Hepatocyte (in vitro differentiated cells): ENCODE data around the gene SFMBT2. TPM values are rescaled to one million over a fixed set of nuclear protein-coding genes. Genes with fewer than 3 reads are reported as not detected.
A peak's percentile ranks its signal among the peaks of the same experiment; 100 is the strongest.

Source experiments
- DNase-seq: peaks from one replicate; pipeline ENCODE4 v3.0.0-alpha.2; 2016; ENCODE audit warnings: low spot score
- H2AFZ ChIP-seq: fragments of 200-600 bp; sonication (generic); 2 replicates; pipeline ENCODE4 v1.6.0; 2016; ENCODE audit warnings: antibody characterized with exemption, mild to moderate bottlenecking
- H3K27ac ChIP-seq: fragments of 200-600 bp; sonication (generic); 2 replicates; pipeline ENCODE4 v1.5.1; 2016; ENCODE audit warnings: mild to moderate bottlenecking
- H3K27me3 ChIP-seq: fragments of 200-600 bp; sonication (generic); 2 replicates; pipeline ENCODE4 v1.6.1; 2016
- H3K36me3 ChIP-seq: fragments of 200-600 bp; sonication (generic); replicated peaks from 2 replicates; pipeline ENCODE4 v1.5.1; 2016; ENCODE audit warnings: low read depth; ENCODE audit not compliant: insufficient read depth
- H3K4me1 ChIP-seq: fragments of 200-600 bp; sonication (generic); 2 replicates; pipeline ENCODE4 v1.5.1; 2016; ENCODE audit warnings: mild to moderate bottlenecking, moderate library complexity; ENCODE audit not compliant: insufficient read depth
- H3K4me2 ChIP-seq: fragments of 200-600 bp; sonication (generic); 2 replicates; pipeline ENCODE4 v1.6.0; 2016
- H3K4me3 ChIP-seq: fragments of 200-600 bp; sonication (generic); 2 replicates; pipeline ENCODE4 v1.5.1; 2016; ENCODE audit warnings: mild to moderate bottlenecking
- H3K79me2 ChIP-seq: fragments of 200-600 bp; sonication (generic); 2 replicates; pipeline ENCODE4 v1.6.0; 2017; ENCODE audit warnings: mild to moderate bottlenecking
- H3K9me2 ChIP-seq: fragments of 200-600 bp; sonication (generic); replicated peaks from 2 replicates; pipeline ENCODE4 v1.6.0; 2017; ENCODE audit warnings: mild to moderate bottlenecking; ENCODE audit not compliant: insufficient read depth
- H3K9me3 ChIP-seq: fragments of 200-600 bp; sonication (generic); 2 replicates; pipeline ENCODE4 v1.5.1; 2016; ENCODE audit warnings: low read depth, mild to moderate bottlenecking
- H4K20me1 ChIP-seq: fragments of 200-600 bp; sonication (generic); 2 replicates; pipeline ENCODE4 v1.6.0; 2016; ENCODE audit warnings: mild to moderate bottlenecking; ENCODE audit not compliant: insufficient read depth, poor library complexity, severe bottlenecking
- EZH2 ChIP-seq: fragments of 200-600 bp; sonication (generic); IDR thresholded peaks from 2 replicates; pipeline ENCODE4 v1.6.1; 2016; ENCODE audit warnings: antibody characterized with exemption, mild to moderate bottlenecking, borderline replicate concordance
- EZH2phosphoT487 ChIP-seq: fragments of 200-600 bp; sonication (generic); IDR thresholded peaks from one replicate; pipeline ENCODE4 v1.6.1; 2018; ENCODE audit warnings: antibody characterized with exemption, mild to moderate bottlenecking, low read depth, moderate library complexity; ENCODE audit not compliant: unreplicated experiment, severe bottlenecking
- WGBS: methylation state at CpG from one replicate; pipeline ENCODE4 v1.1.6; 2016; ENCODE audit warnings: low lambda C conversion rate; ENCODE audit errors: missing lambda C conversion rate; 5-methylcytosine and 5-hydroxymethylcytosine counted together
- polyA plus RNA-seq: library from polyadenylated mRNA; unstranded; fragments of >200 nt; fragmentation: Nextera tagmentation; extraction: Ambion mirVana; gene quantifications from 2 replicates; pipeline ENCODE4 v1.2.1, GENCODE V29; 2016
- total RNA-seq: library from RNA; depleted of rRNA; stranded (reverse); fragments of >200 nt; gene quantifications from 2 replicates; pipeline ENCODE4 v1.2.3, GENCODE V29; 2014
- TF ChIP-seq, protein P1 (sequence below): fragments of 200-600 bp; sonication (generic); IDR thresholded peaks from 2 replicates; pipeline ENCODE4 v1.5.1; 2016; ENCODE audit warnings: antibody characterized with exemption, mild to moderate bottlenecking; ENCODE audit not compliant: poor library complexity

The SFMBT2 gene
- total and polyA plus RNA-seq, 2 experiments from 2014 or later: 1.1 to 3.8 TPM

DNA sequence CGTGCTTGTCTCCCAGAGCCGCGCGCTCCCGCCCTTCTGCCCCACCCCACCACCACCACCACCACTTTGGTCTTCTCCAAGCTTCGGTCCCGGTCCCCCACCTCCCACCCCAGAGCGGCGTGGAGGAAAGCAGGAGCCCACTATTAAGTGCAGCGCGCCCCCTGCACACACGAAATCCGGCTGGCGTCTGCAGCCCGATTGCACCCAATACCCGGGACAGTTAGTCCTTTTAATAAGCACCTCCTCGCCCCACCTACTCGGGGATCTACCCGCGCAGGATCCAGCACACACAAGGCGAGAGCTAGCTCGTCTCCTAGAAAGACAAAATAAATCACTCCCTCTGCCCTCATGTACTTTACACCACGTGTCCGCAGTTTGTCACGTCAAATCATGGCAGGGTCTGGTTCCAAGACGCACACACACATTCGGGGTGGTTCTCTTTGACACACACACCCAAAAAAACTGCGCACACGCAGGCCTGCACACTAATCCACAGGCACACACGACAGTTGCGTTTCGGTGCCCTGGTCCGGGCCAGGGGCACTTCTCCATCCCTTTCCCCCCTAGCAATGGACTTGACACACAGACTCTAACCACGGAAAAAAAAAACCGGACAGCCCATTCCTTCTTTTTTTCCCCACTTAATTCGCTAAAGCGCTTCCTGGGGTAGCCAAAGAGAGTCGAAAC, 1.6 kb downstream of the SFMBT2 start:
- H3K36me3 ChIP-seq: no peaks in the 10 kb centered on the region
- H3K79me2 ChIP-seq: peaks cover 13% of the 10 kb centered on the region
- peak overlapping the region; percentile 28 for H3K27ac ChIP-seq
- H3K4me2 ChIP-seq: peak overlapping the region; percentile 98
- H3K27me3 ChIP-seq: peaks cover 51% of the 10 kb centered on the region
- WGBS: under 1% methylated on average over 33 of the region's 38 CpGs
- H2AFZ ChIP-seq: no peak overlapping the region
- peaks cover 29% of the 10 kb centered on the region for H3K4me1 ChIP-seq
- no peaks in the 10 kb centered on the region for H3K9me2 ChIP-seq
- H3K4me3 ChIP-seq: peak overlapping the region; percentile 81
- no peaks in the 10 kb centered on the region for H4K20me1 ChIP-seq
- DNase-seq: peak; percentile 31
- no peaks in the 10 kb centered on the region for H3K9me3 ChIP-seq
- TF ChIP-seq EZH2phosphoT487: no peak
- TF ChIP-seq, protein P1, sequence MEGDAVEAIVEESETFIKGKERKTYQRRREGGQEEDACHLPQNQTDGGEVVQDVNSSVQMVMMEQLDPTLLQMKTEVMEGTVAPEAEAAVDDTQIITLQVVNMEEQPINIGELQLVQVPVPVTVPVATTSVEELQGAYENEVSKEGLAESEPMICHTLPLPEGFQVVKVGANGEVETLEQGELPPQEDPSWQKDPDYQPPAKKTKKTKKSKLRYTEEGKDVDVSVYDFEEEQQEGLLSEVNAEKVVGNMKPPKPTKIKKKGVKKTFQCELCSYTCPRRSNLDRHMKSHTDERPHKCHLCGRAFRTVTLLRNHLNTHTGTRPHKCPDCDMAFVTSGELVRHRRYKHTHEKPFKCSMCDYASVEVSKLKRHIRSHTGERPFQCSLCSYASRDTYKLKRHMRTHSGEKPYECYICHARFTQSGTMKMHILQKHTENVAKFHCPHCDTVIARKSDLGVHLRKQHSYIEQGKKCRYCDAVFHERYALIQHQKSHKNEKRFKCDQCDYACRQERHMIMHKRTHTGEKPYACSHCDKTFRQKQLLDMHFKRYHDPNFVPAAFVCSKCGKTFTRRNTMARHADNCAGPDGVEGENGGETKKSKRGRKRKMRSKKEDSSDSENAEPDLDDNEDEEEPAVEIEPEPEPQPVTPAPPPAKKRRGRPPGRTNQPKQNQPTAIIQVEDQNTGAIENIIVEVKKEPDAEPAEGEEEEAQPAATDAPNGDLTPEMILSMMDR: peak; percentile 3

DNA sequence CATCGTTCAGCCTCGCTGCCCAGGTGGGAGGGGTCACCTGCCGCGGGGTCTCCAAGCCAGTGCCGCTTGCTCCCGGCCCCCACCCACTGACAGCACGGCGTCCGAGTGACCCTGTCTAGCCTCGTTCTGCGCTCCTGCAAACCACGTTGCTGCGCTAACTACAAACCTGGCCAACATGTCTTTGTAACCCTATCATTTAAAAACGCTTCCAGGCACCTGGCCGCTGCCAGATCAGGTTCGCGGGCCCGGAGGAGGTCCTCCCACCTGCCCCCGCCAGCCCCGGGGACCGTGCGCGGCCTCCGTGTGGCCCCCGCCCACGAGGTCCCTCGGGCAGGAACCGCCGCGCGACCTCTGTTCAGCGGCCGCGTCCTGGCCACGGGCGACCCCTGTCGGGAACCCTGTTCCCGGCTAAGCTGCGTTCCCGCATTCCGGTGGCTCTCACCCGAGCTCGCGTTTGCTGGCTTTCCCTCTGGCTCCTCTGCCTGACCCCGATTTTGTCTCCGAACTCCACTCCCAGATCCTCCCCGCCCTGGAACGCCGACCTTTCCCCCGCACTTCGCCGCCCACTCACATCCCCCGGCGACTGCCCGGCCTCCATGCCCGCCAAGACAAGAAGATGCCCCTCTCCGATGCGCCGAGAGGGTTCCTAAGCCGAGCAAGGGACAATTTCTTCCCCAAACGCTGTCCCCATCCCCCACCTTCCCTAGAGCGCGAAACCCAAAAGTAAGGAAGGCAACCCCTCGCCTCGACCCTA, 2.4 kb downstream of the SFMBT2 start:
- Histone ChIP-seq H2AFZ (peak overlapping the region; percentile 59), H3K9me2 (no peaks in the 10 kb centered on the region), H3K79me2 (peaks cover 15% of the 10 kb centered on the region), H3K36me3 (no peaks in the 10 kb centered on the region), H3K27me3 (peaks cover 44% of the 10 kb centered on the region), H4K20me1 (no peaks in the 10 kb centered on the region), H3K4me1 (peaks cover 29% of the 10 kb centered on the region), H3K9me3 (no peaks in the 10 kb centered on the region), H3K4me3 (peak overlapping the region; percentile 81), H3K27ac (peak overlapping the region; percentile 28), H3K4me2 (peak overlapping the region; percentile 98)
- WGBS: under 1% methylated on average over 43 of the region's 65 CpGs
- peak; percentile 81 for DNase-seq
- TF ChIP-seq EZH2phosphoT487 (no peak), EZH2 (peak; percentile 47)
- TF ChIP-seq, protein P1: peak; percentile 75

DNA sequence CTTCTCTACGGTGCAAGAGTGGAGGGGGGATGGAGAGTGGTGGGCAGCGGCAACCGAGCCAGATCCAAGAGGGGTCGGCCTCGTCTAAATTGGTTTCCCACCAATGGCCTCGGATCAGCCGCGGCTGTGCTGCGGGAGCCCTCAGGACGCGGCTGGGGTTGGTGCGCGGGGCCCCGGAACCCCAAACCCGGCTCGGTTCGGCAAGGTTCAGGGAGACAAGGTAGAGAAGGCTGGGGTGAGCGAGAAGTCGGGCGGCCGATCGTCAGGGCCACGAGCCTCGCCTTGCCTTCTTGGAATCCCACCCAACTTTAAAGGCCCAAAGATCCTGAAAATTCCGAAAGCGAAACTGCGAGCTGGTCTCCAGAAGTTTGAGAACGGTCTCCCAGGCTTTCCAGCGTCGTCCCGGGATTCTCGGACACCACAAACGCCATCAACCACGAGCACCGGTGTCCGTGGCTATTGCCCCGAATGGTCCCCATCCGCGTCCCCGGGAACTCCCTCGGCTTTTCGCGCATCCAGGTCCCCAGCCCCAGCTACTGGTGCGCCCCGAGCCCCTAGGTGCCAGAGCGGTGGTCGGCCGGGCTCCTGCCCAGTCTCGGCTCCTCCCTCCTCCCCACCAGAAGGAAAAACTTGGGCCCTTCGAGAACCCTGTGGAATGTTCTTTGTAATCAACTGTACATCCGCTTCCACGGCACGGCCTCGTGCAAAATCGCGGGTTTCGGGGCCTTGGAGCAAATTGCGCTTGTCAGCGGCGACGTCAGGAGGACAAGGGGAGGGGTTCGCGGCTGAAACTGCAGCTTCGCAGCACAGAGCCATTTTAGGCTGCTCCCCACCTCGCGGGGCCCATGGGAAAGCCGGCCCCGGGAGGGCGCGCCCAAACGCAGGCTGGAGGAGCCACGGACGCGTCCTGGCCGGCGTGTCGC, 3.2 kb downstream of the SFMBT2 start:
- WGBS: 7% methylated on average over 70 of the region's 77 CpGs
- peaks cover 24% of the 10 kb centered on the region for H3K4me1 ChIP-seq
- no peaks in the 10 kb centered on the region for H3K9me2 ChIP-seq
- H4K20me1 ChIP-seq: no peaks in the 10 kb centered on the region
- H3K79me2 ChIP-seq: peaks cover 15% of the 10 kb centered on the region
- TF ChIP-seq, protein P1: no peak
- TF ChIP-seq EZH2phosphoT487: no peak
- no peak for TF ChIP-seq EZH2
- no peaks in the 10 kb centered on the region for H3K9me3 ChIP-seq
- DNase-seq: peak; percentile 41
- H3K27me3 ChIP-seq: peaks cover 35% of the 10 kb centered on the region
- H3K4me3 ChIP-seq: peak overlapping the region; percentile 81
- peak overlapping the region; percentile 98 for H3K4me2 ChIP-seq
- H2AFZ ChIP-seq: peak overlapping the region; percentile 59
- H3K36me3 ChIP-seq: no peaks in the 10 kb centered on the region
- H3K27ac ChIP-seq: peak overlapping the region; percentile 69
